Measurements from ENCODE around the gene PNPLA6. TPM values are rescaled to one million over a fixed set of nuclear protein-coding genes. Genes with fewer than 3 reads are reported as not detected.

Gene PNPLA6
- total and polyA plus RNA-seq, 2 of the 13 experiments (the other 11 are each of a cell fraction or from before 2014, with no cell fraction given) = 24.9 to 28.2 TPM

- no peak for TF ChIP-seq AKNA (CRISPR knock-in tag; IDR thresholded peaks at IDR 0.05; ENCODE audit: borderline replicate concordance)
- peak; percentile 22; the same call in 1 of the 2 replicates for TF ChIP-seq SRF (IDR thresholded peaks at IDR 0.05; ENCODE audit: low read depth, low read length)
- no peak for TF ChIP-seq NFE2L2 (IDR thresholded peaks at IDR 0.05; ENCODE audit: low read length)
- no peak for TF ChIP-seq GTF2F1 (IDR thresholded peaks at IDR 0.05; ENCODE audit: low read length)
- TF ChIP-seq, protein P1, sequence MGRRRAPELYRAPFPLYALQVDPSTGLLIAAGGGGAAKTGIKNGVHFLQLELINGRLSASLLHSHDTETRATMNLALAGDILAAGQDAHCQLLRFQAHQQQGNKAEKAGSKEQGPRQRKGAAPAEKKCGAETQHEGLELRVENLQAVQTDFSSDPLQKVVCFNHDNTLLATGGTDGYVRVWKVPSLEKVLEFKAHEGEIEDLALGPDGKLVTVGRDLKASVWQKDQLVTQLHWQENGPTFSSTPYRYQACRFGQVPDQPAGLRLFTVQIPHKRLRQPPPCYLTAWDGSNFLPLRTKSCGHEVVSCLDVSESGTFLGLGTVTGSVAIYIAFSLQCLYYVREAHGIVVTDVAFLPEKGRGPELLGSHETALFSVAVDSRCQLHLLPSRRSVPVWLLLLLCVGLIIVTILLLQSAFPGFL (CRISPR knock-in tag; IDR thresholded peaks at IDR 0.05) = no peak
- peak; percentile 71; the same call in 1 of the 2 replicates for TF ChIP-seq TFDP2 (CRISPR knock-in tag; IDR thresholded peaks at IDR 0.05)
- no peak for TF ChIP-seq KLF15 (CRISPR knock-in tag; IDR thresholded peaks at IDR 0.05; ENCODE audit: borderline replicate concordance)
- TF ChIP-seq ZSCAN21 (CRISPR knock-in tag; IDR thresholded peaks at IDR 0.05; ENCODE audit: borderline replicate concordance) = no peak
- no peak for TF ChIP-seq MBD4 (IDR thresholded peaks at IDR 0.05; ENCODE audit: borderline replicate concordance, low read length)
- peak; percentile 81 for TF ChIP-seq SAP130 (CRISPR knock-in tag; IDR thresholded peaks at IDR 0.05; ENCODE audit: low read depth)
- peak; percentile 51; the same call in 1 of the 2 replicates for TF ChIP-seq ZFP1 (CRISPR knock-in tag; IDR thresholded peaks at IDR 0.05)
- TF ChIP-seq TEAD2 (CRISPR knock-in tag; IDR thresholded peaks at IDR 0.05) = no peak
- TF ChIP-seq RBFOX2 (IDR thresholded peaks at IDR 0.05; ENCODE audit: low read depth, low read length) = peak; percentile 82
- TF ChIP-seq ZNF225 (CRISPR knock-in tag; IDR thresholded peaks at IDR 0.05) = no peak
- no peak for TF ChIP-seq ZNF24 (IDR thresholded peaks at IDR 0.05)
- no peak for TF ChIP-seq ZEB1 (IDR thresholded peaks at IDR 0.05; ENCODE audit: insufficient replicate concordance, low read depth)
- TF ChIP-seq NFYB (CRISPR knock-in tag; IDR thresholded peaks at IDR 0.05) = no peak; the same call in 1 of the 2 replicates
- TF ChIP-seq GTF3A (CRISPR knock-in tag; conservative IDR thresholded peaks at IDR 0.05) = no peak
- TF ChIP-seq MIXL1 (CRISPR knock-in tag; IDR thresholded peaks at IDR 0.05) = peak; percentile 58
- TF ChIP-seq THYN1 (CRISPR knock-in tag; IDR thresholded peaks at IDR 0.05; ENCODE audit: borderline replicate concordance, low read depth) = no peak
- TF ChIP-seq KAT7 (CRISPR knock-in tag; IDR thresholded peaks at IDR 0.05; ENCODE audit: borderline replicate concordance) = no peak
- no peak; the same call in 1 of the 2 replicates for TF ChIP-seq NFKBIZ (CRISPR knock-in tag; IDR thresholded peaks at IDR 0.05)
- TF ChIP-seq SNRNP70 (IDR thresholded peaks at IDR 0.05; ENCODE audit: low read depth, low read length) = no peak
Measured at GRCh38 chr19:7535047-7535997, at the start of gene PNPLA6 (continued).

Data from HepG2 (cell line).